Measurements from ENCODE around the gene GSTA4.

The GSTA4 gene

GRCh38 chr6:53018446-53018845 is 23.4 kb upstream of the GSTA4 start:
- DNase-seq (ENCODE audit: low read depth): no peak
- H3K4me3 ChIP-seq (ENCODE audit: control insufficient read depth, low read depth, low read length): no peak overlapping the region
- TF ChIP-seq CTCF (conservative IDR thresholded peaks at IDR 0.05; ENCODE audit: control insufficient read depth, insufficient read depth, low read depth, low read length): no peak

GRCh38 chr6:53015486-53015885 is 20.4 kb upstream of the GSTA4 start:
- H3K4me3 ChIP-seq (ENCODE audit: control insufficient read depth, low read depth, low read length): no peak overlapping the region
- no peak for DNase-seq (ENCODE audit: low read depth)
- TF ChIP-seq CTCF (conservative IDR thresholded peaks at IDR 0.05; ENCODE audit: control insufficient read depth, insufficient read depth, low read depth, low read length): no peak

GRCh38 chr6:53014744-53015143 is 19.7 kb upstream of the GSTA4 start:
- no peak overlapping the region for H3K4me3 ChIP-seq (ENCODE audit: control insufficient read depth, low read depth, low read length)
- no peak for DNase-seq (ENCODE audit: low read depth)
- no peak for TF ChIP-seq CTCF (conservative IDR thresholded peaks at IDR 0.05; ENCODE audit: control insufficient read depth, insufficient read depth, low read depth, low read length)

- H3K4me3 ChIP-seq (ENCODE audit: control insufficient read depth, low read depth, low read length): no peak overlapping the region
- no peak for TF ChIP-seq CTCF (conservative IDR thresholded peaks at IDR 0.05; ENCODE audit: control insufficient read depth, insufficient read depth, low read depth, low read length)
- peak; percentile 6 for DNase-seq (ENCODE audit: low read depth)
These were observed 19.0 kb upstream of the GSTA4 start for GRCh38 chr6:53014063-53014462.

- H3K4me3 ChIP-seq (ENCODE audit: control insufficient read depth, low read depth, low read length): no peak overlapping the region
- peak; percentile 22 for DNase-seq (ENCODE audit: low read depth)
- TF ChIP-seq CTCF (conservative IDR thresholded peaks at IDR 0.05; ENCODE audit: control insufficient read depth, insufficient read depth, low read depth, low read length): no peak
These were observed 16.9 kb upstream of the GSTA4 start for GRCh38 chr6:53011979-53012378.

GRCh38 chr6:53010504-53010903 is 15.4 kb upstream of the GSTA4 start:
- no peak for TF ChIP-seq CTCF (conservative IDR thresholded peaks at IDR 0.05; ENCODE audit: control insufficient read depth, insufficient read depth, low read depth, low read length)
- H3K4me3 ChIP-seq (ENCODE audit: control insufficient read depth, low read depth, low read length): no peak overlapping the region
- DNase-seq (ENCODE audit: low read depth): no peak

GRCh38 chr6:53009511-53009910 is 14.4 kb upstream of the GSTA4 start:
- TF ChIP-seq CTCF (conservative IDR thresholded peaks at IDR 0.05; ENCODE audit: control insufficient read depth, insufficient read depth, low read depth, low read length): no peak
- DNase-seq (ENCODE audit: low read depth): no peak
- no peak overlapping the region for H3K4me3 ChIP-seq (ENCODE audit: control insufficient read depth, low read depth, low read length)

All from fibroblast of mammary gland (primary cell).